WTC11 (cell line): ENCODE measurements around the gene TTLL5. TPM values are rescaled to one million over a fixed set of nuclear protein-coding genes. Genes with fewer than 3 reads are reported as not detected.
A peak's percentile ranks its signal among the peaks of the same experiment; 100 is the strongest.

ENCODE experiments used
- ATAC-seq: fragments of 200-7000 bp; cut with Tn5 transposase; 2 replicates; pipeline ENCODE4 v1.10.0; 2021; ENCODE audit warnings: mild to moderate bottlenecking, moderate library complexity
- CTCF ChIA-PET: fragments of 300-600 bp; sonication (Branson Sonifier 250); formaldehyde crosslinking; loops from one replicate; lab custom pipeline; 2021; ENCODE audit warnings: antibody characterized with exemption; lab: Charles Lee
- POLR2A ChIA-PET: fragments of 350-600 bp; sonication (Branson Sonifier 250); formaldehyde crosslinking; loops from one replicate; lab custom pipeline; 2021; ENCODE audit warnings: antibody characterized with exemption; lab: Charles Lee
- DNase-seq: peaks from one replicate; pipeline ENCODE4 v3.0.0; 2021; ENCODE audit warnings: low spot score
- H3K27ac Mint-ChIP-seq: 2 replicates; pipeline ENCODE4 v1.8.0; 2021; ENCODE audit warnings: mixed read lengths
- H3K27me3 Mint-ChIP-seq: 2 replicates; pipeline ENCODE4 v1.8.0; 2021; ENCODE audit warnings: low read depth, mild to moderate bottlenecking, moderate library complexity, mixed read lengths
- H3K36me3 Mint-ChIP-seq: 2 replicates; pipeline ENCODE4 v1.8.0; 2021; ENCODE audit warnings: mixed read lengths
- H3K4me1 Mint-ChIP-seq: 2 replicates; pipeline ENCODE4 v1.8.0; 2022; ENCODE audit warnings: mixed read lengths
- H3K4me3 Mint-ChIP-seq: 2 replicates; pipeline ENCODE4 v1.8.0; 2021; ENCODE audit warnings: mild to moderate bottlenecking, moderate library complexity, mixed read lengths
- H3K9me3 Mint-ChIP-seq: 2 replicates; pipeline ENCODE4 v1.8.0; 2021; ENCODE audit warnings: mixed read lengths
- ATF1 ChIP-seq: sonication (generic); formaldehyde crosslinking; IDR thresholded peaks from 2 replicates; pipeline ENCODE4 v1.8.1; 2023; ENCODE audit warnings: mild to moderate bottlenecking, moderate library complexity, missing genetic modification reagents
- CREM ChIP-seq: sonication (generic); formaldehyde crosslinking; IDR thresholded peaks from 2 replicates; pipeline ENCODE4 v1.8.1; 2022; ENCODE audit warnings: mild to moderate bottlenecking, missing genetic modification reagents, moderate library complexity
- CTCF ChIP-seq: fragments of 200-600 bp; IDR thresholded peaks from 2 replicates; pipeline ENCODE4 v1.8.0; 2022; ENCODE audit warnings: antibody characterized with exemption
- FOXK1 ChIP-seq: sonication (generic); formaldehyde crosslinking; IDR thresholded peaks from 2 replicates; pipeline ENCODE4 v1.8.0; 2022; ENCODE audit warnings: mild to moderate bottlenecking, moderate library complexity, missing genetic modification reagents
- FOXP1 ChIP-seq: sonication (generic); formaldehyde crosslinking; IDR thresholded peaks from 2 replicates; pipeline ENCODE4 v1.8.0; 2022; ENCODE audit warnings: missing genetic modification reagents, mild to moderate bottlenecking, moderate library complexity, borderline replicate concordance
- HMGA2 ChIP-seq: fragments of 250-450 bp; sonication (Bioruptor Pico); IDR thresholded peaks from 2 replicates; pipeline ENCODE4 v1.4.0; 2021; ENCODE audit warnings: mild to moderate bottlenecking, moderate library complexity
- MXD4 ChIP-seq: fragments of 250-450 bp; sonication (Bioruptor Pico); IDR thresholded peaks from 2 replicates; pipeline ENCODE4 v1.8.0; 2021; ENCODE audit warnings: mild to moderate bottlenecking, moderate library complexity, borderline replicate concordance
- NFATC4 ChIP-seq: fragments of 250-450 bp; sonication (Bioruptor Pico); IDR thresholded peaks from 2 replicates; pipeline ENCODE4 v1.9.0; 2021; ENCODE audit warnings: mild to moderate bottlenecking
- NFYB ChIP-seq: sonication (generic); formaldehyde crosslinking; conservative IDR thresholded peaks from 2 replicates; pipeline ENCODE4 v1.8.0; 2022; ENCODE audit warnings: low read depth, missing genetic modification reagents
- PREB ChIP-seq: sonication (generic); formaldehyde crosslinking; IDR thresholded peaks from 2 replicates; pipeline ENCODE4 v1.8.1; 2022; ENCODE audit warnings: mild to moderate bottlenecking, missing genetic modification reagents, moderate library complexity, borderline replicate concordance
- TEAD1 ChIP-seq: sonication (generic); formaldehyde crosslinking; IDR thresholded peaks from 2 replicates; pipeline ENCODE4 v1.8.0; 2022; ENCODE audit warnings: mild to moderate bottlenecking, missing genetic modification reagents
- USF2 ChIP-seq: sonication (generic); formaldehyde crosslinking; IDR thresholded peaks from 2 replicates; pipeline ENCODE4 v1.8.1; 2023; ENCODE audit warnings: mild to moderate bottlenecking, missing genetic modification reagents, moderate library complexity
- ZNF121 ChIP-seq: sonication (generic); formaldehyde crosslinking; IDR thresholded peaks from 2 replicates; pipeline ENCODE4 v1.8.0; 2023; ENCODE audit warnings: missing genetic modification reagents
- ZNF396 ChIP-seq: fragments of 250-450 bp; sonication (Bioruptor Pico); IDR thresholded peaks from 2 replicates; pipeline ENCODE4 v1.8.0; 2021; ENCODE audit warnings: mild to moderate bottlenecking, moderate library complexity, borderline replicate concordance
- ZSCAN18 ChIP-seq: fragments of 250-450 bp; sonication (Bioruptor Pico); IDR thresholded peaks from 2 replicates; pipeline ENCODE4 v2.1.2; 2022; ENCODE audit warnings: mild to moderate bottlenecking, moderate library complexity
- total RNA-seq: library from RNA; stranded (reverse); gene quantifications from 3 replicates; pipeline ENCODE4 v1.2.3, GENCODE V29; 2021
- TF ChIP-seq, protein P1 (sequence below): fragments of 250-450 bp; sonication (Bioruptor Pico); IDR thresholded peaks from 2 replicates; pipeline ENCODE4 v1.8.0; 2021; ENCODE audit warnings: mild to moderate bottlenecking
- TF ChIP-seq, protein P2 (sequence below): sonication (generic); formaldehyde crosslinking; IDR thresholded peaks from 2 replicates; pipeline ENCODE4 v1.8.1; 2023; ENCODE audit warnings: mild to moderate bottlenecking, missing genetic modification reagents, borderline replicate concordance
- TF ChIP-seq, protein P3 (sequence below): sonication (generic); formaldehyde crosslinking; IDR thresholded peaks from 2 replicates; pipeline ENCODE4 v1.8.0; 2022; ENCODE audit warnings: mild to moderate bottlenecking, missing genetic modification reagents

TTLL5 gene
- total RNA-seq, 1 experiment from 2014 or later, result 39.6 TPM

DNA sequence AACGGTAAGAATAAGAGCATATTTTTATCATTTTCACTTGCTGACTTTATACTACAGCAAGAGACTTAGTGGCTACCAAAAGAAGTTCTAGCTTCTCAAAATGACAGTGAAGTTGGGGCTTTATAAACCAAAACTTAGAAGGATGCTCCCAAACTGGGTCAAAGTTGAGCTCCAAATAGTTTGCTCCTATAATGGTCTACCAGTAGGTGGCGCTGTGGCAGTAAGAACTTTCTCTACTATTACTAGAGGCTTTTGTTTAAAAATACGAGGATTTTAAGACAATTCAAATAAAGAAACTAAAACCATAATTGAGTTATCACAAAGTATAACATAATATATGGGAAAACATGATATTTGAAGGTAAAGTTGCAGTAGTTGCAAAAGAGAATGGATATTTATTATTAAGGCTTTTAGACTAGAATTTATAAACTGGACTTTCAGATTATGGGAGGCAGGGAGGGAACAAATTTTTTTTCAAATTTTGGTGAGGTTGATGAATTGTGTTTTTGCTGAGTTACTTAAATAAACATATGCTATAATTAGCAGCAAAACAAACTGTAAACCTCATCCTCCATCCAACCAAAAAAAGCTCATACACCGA is 245.7 kb downstream of the TTLL5 start:
- CTCF ChIA-PET, result interaction anchor here (0.5 to 9.2 kb wide), 57 partner anchors 9 to 878 kb away, joined by 3 to 307 read pairs (median 4); partner anchors contain the start of genes FLVCR2, IFT43 and TGFB3
- DNase-seq (peak; percentile 67), ATAC-seq (peak; percentile 26; the same call in 1 of the 2 replicates)
- no peak overlapping the region for H3K4me3 Mint-ChIP-seq
- no peaks in the 10 kb centered on the region for H3K9me3 Mint-ChIP-seq
- POLR2A ChIA-PET, result interaction anchor here (0.9 kb wide), 1 partner anchor 75 kb away, joined by 5 read pairs; the partner anchor contains the start of gene TGFB3
- H3K27ac Mint-ChIP-seq, result no peak overlapping the region
- no peaks in the 10 kb centered on the region for H3K36me3 Mint-ChIP-seq
- TF ChIP-seq ZSCAN18 (CRISPR knock-in tag), result no peak
- TF ChIP-seq CTCF, result peak; percentile 71
- H3K4me1 Mint-ChIP-seq, result peaks cover 9% of the 10 kb centered on the region
- no peaks in the 10 kb centered on the region for H3K27me3 Mint-ChIP-seq

GRCh38 chr14:75907756-75908359 is 246.8 kb downstream of the TTLL5 start:
- H3K27me3 Mint-ChIP-seq, result no peaks in the 10 kb centered on the region
- H3K27ac Mint-ChIP-seq, result no peak overlapping the region
- DNase-seq, result no peak
- peaks cover 14% of the 10 kb centered on the region for H3K4me1 Mint-ChIP-seq
- no peak overlapping the region for H3K4me3 Mint-ChIP-seq
- ATAC-seq, result no peak
- CTCF ChIA-PET, result interaction anchor here (0.9 to 9.2 kb wide), 11 partner anchors 9 to 480 kb away, joined by 3 to 307 read pairs (median 5); partner anchors contain the start of genes IFT43 and TGFB3
- POLR2A ChIA-PET, result no interaction called here
- H3K9me3 Mint-ChIP-seq, result no peaks in the 10 kb centered on the region
- H3K36me3 Mint-ChIP-seq, result no peaks in the 10 kb centered on the region
- no peak for TF ChIP-seq ZNF396 (CRISPR knock-in tag)
- TF ChIP-seq NFYB (CRISPR knock-in tag), result no peak
- TF ChIP-seq TEAD1 (CRISPR knock-in tag), result no peak
- no peak for TF ChIP-seq CREM (CRISPR knock-in tag)
- TF ChIP-seq MXD4, result no peak
- TF ChIP-seq FOXP1 (CRISPR knock-in tag), result no peak
- TF ChIP-seq, protein P1, sequence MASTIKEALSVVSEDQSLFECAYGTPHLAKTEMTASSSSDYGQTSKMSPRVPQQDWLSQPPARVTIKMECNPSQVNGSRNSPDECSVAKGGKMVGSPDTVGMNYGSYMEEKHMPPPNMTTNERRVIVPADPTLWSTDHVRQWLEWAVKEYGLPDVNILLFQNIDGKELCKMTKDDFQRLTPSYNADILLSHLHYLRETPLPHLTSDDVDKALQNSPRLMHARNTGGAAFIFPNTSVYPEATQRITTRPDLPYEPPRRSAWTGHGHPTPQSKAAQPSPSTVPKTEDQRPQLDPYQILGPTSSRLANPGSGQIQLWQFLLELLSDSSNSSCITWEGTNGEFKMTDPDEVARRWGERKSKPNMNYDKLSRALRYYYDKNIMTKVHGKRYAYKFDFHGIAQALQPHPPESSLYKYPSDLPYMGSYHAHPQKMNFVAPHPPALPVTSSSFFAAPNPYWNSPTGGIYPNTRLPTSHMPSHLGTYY (CRISPR knock-in tag), result no peak
- TF ChIP-seq ATF1 (CRISPR knock-in tag), result no peak

DNA sequence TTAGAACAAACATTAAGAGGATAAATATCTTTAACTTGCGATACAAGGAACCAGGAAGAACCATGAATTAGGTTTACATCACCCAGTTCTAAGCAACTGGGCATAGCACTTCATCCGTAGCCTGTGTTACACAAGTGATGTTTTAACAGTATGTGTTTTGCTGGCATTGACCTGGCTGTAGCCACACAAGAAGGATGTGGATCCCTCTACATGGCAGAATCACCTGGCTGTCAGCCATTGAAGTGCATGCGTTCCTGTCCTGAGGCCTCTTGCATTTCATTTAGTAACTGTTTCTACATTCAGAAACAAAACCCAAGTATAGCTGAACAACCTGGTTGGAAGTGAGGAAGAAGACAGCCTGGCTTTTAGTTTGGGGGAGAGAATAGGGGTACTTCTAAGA is 248.6 kb downstream of the TTLL5 start:
- peaks cover 14% of the 10 kb centered on the region for H3K4me1 Mint-ChIP-seq
- no peaks in the 10 kb centered on the region for H3K27me3 Mint-ChIP-seq
- POLR2A ChIA-PET, result no interaction called here
- no peak for DNase-seq
- H3K27ac Mint-ChIP-seq, result peak overlapping the region; percentile 48; the same call in 1 of the 2 replicates
- no peak for ATAC-seq
- no peaks in the 10 kb centered on the region for H3K9me3 Mint-ChIP-seq
- CTCF ChIA-PET, result interaction anchor here (9.2 kb wide), 1 partner anchor 71 kb away, joined by 307 read pairs; the partner anchor contains the start of genes IFT43 and TGFB3
- no peaks in the 10 kb centered on the region for H3K36me3 Mint-ChIP-seq
- H3K4me3 Mint-ChIP-seq, result no peak overlapping the region
- TF ChIP-seq, protein P2, sequence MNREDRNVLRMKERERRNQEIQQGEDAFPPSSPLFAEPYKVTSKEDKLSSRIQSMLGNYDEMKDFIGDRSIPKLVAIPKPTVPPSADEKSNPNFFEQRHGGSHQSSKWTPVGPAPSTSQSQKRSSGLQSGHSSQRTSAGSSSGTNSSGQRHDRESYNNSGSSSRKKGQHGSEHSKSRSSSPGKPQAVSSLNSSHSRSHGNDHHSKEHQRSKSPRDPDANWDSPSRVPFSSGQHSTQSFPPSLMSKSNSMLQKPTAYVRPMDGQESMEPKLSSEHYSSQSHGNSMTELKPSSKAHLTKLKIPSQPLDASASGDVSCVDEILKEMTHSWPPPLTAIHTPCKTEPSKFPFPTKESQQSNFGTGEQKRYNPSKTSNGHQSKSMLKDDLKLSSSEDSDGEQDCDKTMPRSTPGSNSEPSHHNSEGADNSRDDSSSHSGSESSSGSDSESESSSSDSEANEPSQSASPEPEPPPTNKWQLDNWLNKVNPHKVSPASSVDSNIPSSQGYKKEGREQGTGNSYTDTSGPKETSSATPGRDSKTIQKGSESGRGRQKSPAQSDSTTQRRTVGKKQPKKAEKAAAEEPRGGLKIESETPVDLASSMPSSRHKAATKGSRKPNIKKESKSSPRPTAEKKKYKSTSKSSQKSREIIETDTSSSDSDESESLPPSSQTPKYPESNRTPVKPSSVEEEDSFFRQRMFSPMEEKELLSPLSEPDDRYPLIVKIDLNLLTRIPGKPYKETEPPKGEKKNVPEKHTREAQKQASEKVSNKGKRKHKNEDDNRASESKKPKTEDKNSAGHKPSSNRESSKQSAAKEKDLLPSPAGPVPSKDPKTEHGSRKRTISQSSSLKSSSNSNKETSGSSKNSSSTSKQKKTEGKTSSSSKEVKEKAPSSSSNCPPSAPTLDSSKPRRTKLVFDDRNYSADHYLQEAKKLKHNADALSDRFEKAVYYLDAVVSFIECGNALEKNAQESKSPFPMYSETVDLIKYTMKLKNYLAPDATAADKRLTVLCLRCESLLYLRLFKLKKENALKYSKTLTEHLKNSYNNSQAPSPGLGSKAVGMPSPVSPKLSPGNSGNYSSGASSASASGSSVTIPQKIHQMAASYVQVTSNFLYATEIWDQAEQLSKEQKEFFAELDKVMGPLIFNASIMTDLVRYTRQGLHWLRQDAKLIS (CRISPR knock-in tag), result no peak
- TF ChIP-seq, protein P3, sequence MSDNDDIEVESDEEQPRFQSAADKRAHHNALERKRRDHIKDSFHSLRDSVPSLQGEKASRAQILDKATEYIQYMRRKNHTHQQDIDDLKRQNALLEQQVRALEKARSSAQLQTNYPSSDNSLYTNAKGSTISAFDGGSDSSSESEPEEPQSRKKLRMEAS (CRISPR knock-in tag), result no peak
- TF ChIP-seq NFATC4 (CRISPR knock-in tag) (no peak), PREB (CRISPR knock-in tag) (no peak), FOXK1 (CRISPR knock-in tag) (no peak), MXD4 (no peak), USF2 (CRISPR knock-in tag) (no peak), ZNF121 (no peak), HMGA2 (CRISPR knock-in tag) (no peak)
